HG02885 (cell line): ENCODE measurements around the gene C9orf78.
A peak's percentile ranks its signal among the peaks of the same experiment; 100 is the strongest.

Experiments used
- ATAC-seq: cut with Tn5 transposase; IDR thresholded peaks from one replicate; pipeline ENCODE4 v1.9.1; 2021; ENCODE audit warnings: mild to moderate bottlenecking; ENCODE audit not compliant: unreplicated experiment, poor library complexity

C9orf78 gene

DNA sequence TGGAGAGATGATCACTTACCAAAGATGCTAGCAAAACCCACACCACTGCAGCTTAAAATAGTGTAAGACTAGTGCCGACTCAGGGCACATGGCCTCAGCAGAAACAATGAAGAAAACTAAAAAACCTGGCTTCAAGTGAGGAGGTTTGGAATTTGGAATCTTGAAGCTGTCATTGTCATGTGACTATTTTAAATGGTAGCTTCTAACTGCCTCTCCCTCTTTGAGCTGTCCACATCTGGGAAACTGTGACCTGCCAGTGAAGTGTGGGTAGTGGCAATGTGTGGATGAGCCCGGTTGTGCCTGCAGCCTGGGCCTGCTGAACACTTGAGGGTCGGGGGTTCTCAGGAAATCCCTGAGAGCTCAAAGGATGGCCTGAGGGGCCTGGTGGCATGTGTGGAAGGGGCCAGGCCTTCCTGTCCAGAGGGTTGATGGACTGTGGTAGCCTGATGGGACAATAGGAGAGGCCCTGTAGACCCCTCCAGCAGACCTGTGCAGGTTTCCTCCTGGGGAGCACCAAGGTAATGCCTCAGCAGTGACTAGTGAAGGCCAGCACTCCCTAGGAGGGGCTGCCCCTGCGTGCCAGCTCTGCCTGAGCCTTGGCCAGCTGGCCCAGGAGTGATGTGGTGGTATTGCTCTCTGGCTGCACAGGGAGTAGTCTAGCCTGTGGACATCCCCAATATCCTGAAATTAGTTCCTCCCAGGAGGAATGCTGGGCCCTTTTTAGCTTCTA, 13.8 kb upstream of the C9orf78 start:
- no peak for ATAC-seq

DNA sequence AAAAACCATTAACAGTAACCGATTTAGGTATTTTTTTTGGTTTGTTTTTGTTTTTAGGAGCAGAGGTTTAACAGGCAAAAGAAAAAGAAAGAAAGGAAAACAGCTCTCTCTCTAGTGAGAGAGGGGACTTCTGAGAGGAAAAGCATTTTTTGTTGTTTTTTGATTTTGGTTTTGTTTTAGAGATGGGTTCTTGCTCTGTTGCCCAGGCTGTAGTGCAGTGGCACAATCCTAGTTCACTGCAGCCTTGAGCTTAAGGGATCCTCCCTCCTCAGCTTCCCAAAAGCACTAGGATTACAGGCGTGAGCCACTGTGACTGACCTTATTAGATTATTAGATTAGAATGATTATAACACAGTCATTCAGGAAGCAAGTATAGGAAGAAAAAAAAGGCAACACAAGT, 10.3 kb upstream of the C9orf78 start:
- no peak for ATAC-seq

DNA sequence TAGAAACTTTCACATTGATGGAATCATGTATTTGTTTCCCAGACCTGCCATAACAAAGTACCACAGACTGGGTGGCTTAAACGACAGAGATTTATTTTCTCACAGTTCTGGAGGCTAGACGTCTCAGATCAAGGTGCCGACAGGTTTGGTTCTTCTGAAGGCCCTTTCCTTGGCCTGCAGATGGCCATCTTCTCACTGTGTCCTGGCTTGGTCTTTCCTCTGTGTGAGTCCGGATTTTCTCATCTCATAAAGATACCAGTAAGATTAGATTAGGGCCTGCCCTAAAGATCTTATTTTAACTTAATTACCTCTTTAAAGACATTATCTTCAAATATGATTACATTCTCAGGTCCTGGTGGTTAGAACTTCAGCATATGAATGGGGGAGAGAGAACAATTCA, 6.0 kb upstream of the C9orf78 start:
- no peak for ATAC-seq

DNA sequence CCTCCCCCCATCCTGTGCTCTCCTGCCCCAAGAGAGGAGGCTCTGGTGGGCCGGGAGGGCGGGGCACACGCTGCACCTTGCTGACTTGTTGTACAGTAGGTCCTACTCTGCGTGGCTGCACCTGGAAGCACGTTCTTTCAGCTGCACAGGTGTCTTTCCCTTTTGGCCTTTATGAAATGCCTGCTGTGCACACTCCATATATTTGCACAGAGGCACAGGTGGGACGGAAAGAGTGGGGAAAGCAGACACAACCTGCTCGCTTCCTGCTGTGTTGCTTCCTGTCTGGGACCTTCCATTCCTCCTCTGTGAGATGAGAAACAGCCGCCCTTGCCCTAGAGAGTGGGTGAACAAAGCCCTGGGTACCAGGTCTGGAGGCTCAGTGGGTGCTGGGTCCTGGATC, 5.0 kb upstream of the C9orf78 start:
- ATAC-seq: no peak

DNA sequence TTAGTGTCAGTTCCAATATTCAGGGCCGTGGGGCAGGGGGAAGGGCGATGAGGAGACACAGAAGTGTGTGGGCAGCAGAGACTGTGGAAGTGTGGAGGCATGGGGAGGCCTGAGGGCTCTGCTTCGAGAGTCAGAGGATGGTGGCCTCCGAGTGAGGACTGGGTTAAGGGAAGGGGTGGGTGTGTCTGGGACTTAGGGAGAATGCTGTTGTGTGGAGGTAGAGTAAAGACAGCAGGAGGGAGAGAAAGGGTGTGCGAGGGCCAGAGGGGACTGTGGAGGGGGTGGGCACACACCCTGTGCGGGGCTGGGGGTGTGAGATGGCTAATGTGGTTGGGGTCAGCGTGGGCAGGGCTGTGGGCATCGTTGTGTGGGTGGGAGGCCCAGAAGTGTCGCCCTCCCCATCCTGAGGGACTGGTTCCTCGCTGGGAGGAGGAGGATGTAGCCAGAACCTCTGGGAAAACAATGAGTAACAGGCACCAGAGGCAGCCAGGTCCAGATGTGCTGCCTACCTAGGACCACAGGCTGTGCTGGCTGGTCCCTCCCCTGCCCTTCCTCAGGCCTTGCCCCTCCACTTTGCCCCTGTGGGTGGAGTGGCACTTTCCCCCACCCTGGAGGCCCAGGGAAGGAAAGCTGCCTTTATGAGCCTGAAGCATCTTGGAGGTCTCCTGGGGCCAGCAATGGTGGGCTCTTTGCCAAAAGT, 4.4 kb upstream of the C9orf78 start:
- ATAC-seq: no peak

DNA sequence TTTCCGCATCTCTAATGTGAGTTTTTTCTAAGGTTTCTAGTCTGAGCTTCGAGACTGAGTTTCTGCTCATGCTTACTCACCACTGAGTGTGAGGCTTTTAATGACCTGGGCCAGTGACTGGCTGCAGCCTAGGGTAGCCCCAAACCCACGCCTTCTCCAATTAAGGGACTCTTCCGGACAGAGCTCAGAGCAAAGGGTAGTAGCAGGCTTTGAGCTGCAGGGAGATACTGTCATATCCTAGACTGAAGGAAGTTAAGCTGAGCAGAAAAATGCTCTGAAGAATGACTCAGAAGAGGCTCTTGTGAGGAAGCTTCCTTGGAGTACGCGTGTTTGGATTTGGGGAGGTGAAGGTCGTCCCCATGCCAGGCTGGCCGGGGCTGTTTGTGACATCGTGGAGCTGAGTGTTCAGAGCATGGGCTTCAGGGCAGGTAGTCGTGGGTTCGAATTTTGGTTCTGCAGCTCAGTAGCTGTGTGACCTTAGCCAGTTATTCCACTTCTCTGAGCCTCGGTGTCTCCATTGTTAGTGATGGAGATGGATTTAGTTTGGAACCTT, 3.7 kb upstream of the C9orf78 start:
- ATAC-seq: no peak

DNA sequence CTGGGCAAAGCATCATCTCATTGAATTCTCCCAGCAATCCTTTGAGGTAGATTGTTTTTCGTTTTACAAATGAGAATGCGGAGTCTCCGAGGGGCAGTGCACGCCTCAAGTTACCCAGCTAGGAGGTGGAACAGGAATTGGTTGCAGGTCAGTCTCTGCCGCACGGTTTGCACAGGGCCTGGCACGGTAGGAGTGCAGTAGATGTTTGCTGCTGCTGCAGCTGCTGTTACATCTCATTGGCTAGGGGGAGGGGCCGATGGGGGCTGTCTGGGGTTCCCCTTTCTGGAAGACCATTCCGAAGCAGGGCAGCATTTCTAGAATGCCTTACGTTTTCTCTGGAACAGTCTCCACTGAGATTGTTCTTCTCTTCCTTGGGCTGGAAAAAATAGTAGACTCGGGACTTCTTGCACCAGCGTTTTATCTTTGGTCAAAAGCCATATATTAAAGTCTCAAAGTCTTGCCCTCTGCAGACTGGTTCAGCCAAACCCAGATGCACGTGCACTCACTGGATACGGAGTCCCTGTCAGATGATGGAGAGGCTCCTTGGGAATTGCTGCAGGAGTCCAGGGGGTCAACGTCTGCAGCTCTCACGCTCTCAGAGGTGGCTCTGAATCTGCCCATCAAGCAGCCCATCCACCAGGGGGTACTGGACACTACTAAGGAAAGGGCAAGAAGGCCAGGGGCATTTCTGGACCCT, 1.4 kb upstream of the C9orf78 start:
- ATAC-seq: no peak

DNA sequence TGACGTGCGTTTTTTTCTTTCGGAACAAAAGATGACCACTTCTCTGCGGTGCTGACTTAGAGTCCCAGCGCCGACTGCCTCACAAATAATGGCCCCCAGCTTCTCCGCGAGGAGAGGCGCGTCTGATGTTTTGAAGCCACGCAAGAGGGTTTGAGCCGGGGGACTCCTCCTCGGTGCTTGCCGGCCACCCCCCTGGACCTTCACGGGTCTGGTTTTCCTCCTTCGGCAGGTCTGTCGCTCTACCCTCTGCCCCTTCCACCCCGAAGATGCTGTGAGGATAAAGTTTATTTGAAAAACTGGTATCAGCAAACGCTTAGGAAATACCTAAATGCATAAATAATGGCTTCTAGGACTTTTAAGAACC, 767 bp upstream of the C9orf78 start:
- ATAC-seq: peak; percentile 1

DNA sequence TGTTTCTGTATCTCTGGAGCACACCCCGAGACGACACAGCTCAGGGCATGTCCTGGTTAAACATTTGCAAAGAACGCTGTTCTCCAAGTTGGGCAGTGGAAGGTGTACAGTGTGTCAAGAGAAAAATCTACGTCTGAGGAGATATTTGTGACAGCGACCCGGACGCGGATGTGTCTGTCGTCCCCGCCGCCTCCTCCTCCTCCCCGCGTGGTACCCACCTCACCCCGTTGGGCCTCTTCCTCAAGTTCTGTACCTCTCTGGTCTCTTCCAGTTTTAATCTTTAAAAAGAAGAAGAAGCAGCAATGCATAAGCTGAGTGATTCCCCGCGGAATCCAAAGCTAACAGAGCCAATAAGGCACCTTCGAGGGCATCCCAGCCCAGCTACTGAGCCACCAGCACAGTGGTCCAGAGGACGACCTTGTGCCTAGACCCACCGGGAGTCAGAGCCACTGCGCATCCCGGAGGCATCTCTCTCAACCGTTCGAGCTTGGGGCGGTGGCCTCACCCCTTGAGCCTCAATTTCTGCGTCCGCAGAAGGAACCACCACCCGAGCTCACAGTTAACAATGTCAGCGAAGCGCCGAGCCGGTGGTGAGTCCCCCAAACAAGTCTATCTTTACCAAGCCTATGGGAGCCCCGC, 467 bp downstream of the C9orf78 start:
- peak; percentile 17 for ATAC-seq

DNA sequence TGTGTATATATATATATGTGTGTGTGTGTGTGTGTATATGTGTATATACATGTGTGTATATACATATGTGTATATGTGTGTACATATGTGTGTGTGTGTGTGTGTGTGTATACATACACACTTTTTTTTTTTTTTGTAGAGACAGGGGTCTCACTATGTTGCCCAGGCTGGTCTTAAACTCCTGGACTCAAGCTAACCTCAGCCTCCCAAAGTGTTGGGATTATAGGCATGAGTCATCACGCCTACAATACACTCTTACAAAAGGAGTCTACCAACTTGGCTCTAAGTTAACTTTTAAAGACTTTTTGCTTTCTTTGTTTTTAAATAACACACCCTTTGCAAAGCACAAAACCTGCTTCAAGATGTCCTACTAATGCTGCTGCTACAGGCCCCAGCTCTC, 2.1 kb downstream of the C9orf78 start:
- no peak for ATAC-seq

DNA sequence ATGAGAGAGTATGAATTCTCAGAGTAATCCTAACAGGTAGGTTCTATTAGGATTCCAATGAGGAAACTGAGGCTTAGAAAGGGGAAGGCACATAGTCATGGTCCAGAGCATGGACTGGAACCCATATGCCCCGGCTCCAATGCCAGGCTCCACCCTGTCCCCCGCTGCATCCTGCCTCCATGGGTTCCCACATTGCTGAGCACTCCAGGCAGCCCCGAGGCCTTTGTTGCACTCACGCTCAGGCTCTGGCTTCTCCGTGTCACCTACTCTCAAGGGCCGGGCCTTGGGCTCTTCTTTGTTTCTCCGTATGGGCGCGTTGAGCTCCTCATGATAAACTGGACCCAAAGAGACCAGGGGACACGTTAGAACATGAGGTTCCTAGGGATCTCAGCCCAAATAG, 6.1 kb downstream of the C9orf78 start:
- ATAC-seq: no peak

DNA sequence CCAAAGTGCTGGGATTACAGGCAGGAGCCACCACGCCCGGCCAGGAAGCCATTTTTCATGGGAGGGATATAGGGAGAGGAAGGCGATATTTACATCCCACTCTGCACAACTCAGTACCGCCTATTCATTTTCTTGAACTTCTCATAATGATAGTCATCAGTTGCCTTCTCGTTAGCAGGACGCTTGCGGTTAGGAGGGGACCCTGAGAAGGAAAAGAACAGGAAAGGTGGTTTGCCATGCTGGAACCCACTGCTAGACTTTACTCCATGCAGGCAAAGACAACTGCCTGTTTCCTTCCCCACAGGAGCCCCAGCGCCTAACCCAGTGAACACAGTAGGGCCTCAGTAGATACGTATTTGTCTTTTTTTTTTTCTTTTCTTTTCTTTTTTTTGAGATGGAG, 7.0 kb downstream of the C9orf78 start:
- ATAC-seq: no peak

DNA sequence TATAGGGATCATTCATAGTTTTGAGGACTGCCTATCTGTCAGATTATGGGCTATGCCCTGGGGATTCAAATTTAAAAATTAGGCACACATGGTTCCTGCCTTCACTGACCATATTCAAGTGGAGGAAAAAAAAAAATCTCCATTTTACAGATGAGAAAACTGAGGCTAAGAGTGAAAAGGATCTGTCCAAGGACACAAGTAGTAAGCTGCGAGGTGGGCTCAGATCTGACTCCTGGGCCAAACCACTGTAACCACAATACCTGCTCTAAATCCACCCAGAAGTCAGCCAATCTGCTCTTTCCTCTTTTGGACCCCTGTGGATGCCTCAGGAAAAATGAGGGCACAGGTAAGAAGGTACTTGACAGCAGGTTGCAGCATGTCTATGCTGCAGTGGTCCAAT, 8.3 kb downstream of the C9orf78 start:
- ATAC-seq: no peak

DNA sequence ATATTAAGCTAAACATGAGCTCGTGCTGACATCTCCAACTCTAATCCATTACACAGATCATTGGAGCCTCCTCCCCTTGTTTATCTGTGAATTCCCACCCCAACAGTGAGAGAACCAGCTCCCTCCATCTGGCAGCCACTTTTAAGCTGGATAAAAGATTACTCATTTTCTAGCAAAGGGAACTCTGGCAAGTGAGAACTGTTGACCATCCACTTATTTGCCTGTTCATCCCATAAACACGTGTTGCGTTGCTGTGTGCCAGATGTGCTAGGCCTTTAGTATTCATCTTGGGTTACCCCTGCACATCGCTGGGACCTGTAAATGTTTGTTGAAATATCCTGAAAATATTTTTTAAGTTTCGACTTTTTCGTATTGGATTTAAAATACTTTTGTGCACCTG, 8.7 kb downstream of the C9orf78 start:
- no peak for ATAC-seq

DNA sequence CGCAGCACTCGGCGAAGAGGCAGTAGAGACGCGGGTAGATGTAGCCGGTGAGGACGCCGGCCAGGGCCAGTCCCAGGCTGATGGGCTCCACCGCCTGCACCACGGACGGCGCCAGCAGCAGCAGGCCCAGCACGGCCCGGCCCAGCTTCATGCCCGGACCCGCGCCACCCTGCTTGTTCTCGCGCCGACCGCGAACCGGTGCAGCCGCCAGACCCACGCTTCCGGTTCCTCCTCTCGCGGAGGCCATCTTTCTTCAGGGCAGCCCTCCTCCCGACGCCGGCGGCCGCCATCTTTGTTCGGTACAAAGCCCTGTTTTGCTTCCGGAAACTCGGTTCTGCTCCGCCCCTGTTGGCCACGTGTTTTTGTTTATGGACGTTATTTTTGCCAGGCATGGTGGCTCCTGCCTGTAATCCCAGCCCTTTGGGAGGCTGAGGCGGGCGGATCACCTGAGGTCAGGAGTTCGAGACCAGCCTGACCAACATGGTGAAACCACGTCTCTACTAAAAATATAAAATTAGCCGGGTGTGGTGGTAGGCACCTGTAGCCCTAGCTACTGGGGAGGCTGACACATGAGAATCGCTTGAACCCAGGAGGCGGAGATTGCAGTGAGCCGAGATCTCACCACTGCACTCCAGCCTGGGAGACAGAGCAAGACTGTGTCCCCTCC, 11.0 kb downstream of the C9orf78 start, which contains the start of gene TOR1A:
TSS of gene TOR1A (minus strand) at position 202 of the 667 bp plus-strand sequence. CDS start at position 151, 51 bp downstream.
- peak; percentile 94 for ATAC-seq

DNA sequence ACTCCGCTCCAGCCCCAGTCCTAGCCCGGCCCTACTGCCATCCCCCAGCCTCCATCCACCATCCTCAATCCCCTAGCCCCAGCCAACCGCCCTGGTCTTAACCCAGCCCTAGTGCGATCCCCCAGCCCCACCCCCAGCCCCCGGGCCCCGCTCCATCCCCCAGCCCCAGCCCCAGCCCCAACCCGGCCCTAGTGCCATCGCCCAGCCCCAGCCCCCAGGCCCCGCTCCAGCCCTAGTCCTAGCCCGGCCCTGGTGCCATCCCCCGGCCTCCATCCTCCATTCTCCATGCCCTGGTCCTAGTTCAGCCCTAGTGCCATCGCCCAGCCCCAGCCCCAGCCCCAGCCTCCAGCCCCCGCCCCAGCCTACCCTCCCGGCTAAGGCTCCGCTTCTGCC, 11.5 kb downstream of the C9orf78 start:
- ATAC-seq: no peak

DNA sequence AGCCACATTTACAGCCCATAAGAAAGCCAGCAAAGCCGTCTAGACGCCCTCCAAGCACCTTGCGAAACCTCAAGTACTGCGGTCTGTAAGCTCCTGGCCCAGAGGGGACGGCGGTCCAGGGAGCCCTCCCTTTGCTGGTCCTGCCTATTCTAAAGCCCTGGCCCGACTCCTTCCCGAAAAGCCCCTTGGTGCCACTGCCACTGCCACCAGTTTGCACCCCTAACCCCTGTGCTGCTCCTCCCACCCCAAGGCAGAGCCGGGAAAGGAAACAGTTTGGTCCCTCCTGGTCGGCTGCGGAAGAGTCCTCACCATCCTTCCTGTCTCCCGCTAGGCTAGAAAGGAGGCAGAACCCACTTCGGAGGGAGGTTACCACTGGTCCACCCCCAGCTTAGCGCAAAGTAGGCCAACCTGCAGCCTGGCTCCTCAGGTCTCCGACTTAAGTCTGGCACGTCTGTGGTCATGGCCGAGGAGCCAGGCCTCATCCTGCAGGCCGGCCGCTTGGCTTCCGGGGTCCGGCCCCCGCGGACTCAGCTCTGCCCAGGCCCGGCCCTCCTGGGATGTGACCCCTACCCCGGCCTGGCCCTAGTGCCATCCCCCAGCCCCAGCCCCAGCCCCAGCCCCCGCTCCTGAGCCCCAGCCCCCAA, 12.1 kb downstream of the C9orf78 start:
- no peak for ATAC-seq

DNA sequence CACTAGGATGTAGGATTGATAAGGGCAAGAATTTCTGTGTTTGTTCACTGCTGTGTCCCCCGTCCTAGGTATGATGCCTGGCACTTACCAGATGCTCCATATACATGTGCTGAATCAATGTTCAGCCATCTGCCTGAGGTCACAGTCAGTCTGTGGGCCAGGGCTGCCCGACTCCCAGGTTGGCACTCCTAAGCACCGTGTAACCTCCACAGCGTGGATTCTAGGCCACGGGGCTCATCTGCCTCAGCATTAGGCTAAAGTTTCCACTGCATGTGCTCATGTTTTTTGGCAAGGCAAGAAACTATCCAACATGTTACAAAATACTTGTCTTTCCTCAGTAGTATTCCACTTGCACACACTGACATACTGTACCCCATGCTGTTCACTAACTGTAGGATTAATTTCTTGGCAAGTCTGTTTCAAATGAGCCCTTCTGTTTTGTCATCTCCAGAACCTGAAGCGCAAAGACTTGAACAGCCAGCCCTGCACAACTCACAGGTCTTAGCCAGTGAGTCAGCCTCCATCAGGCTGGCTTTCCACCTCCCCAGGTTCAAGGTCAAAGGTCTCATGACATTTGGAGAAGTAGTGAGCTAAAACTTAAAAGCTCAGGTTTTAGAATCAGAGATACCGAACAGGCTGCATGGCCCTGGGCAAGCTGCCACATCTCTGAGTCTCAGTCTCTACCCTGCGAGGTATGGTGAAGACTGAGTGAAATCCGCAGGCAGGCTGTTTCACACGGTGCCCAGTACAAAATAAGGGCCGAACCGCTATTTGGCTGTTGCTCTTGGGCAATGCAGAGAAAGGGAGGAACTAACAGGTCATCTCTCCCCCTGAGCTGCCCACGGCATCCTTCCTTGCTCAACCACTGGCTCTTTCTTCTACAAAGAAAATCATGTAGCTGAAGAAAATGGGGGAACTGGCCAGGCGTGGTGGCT, 18.3 kb downstream of the C9orf78 start:
- no peak for ATAC-seq

DNA sequence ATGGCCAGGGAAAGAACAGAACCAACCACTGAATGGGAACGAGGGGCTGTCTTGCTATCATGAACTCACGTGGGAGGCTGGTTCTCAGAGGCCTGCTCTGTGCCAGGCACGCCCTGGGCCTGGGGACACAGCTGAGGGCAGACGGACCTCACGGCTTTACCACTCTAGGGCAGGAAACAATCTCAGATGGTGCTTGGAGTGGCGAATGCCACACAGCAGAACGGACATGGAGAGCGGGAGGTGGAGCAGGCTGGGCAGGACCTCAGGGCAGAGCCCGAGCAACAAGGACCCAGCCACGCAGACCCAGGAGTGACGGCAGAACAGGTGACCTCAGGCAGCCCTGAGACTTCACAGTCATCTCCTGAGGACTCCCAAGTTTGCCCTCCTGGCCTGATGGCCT, 19.8 kb downstream of the C9orf78 start:
- ATAC-seq: no peak
